Chondrocyte (in vitro differentiated cells): ENCODE data around the gene ABHD17A. TPM values are rescaled to one million over a fixed set of nuclear protein-coding genes. Genes with fewer than 3 reads are reported as not detected.

Source experiments
- DNase-seq: peaks from one replicate; pipeline ENCODE4 v3.0.0; 2021; ENCODE audit warnings: mixed read lengths, low spot score
- H3K27ac Mint-ChIP-seq: one replicate; pipeline ENCODE4 v1.8.0; 2021; ENCODE audit warnings: mild to moderate bottlenecking, moderate library complexity, mixed read lengths; ENCODE audit not compliant: unreplicated experiment
- H3K27me3 Mint-ChIP-seq: 2 replicates; pipeline ENCODE4 v1.8.0; 2021; ENCODE audit warnings: low read depth, mixed read lengths
- H3K36me3 Mint-ChIP-seq: 2 replicates; pipeline ENCODE4 v1.8.0; 2021; ENCODE audit warnings: low read depth, mixed read lengths
- H3K4me1 Mint-ChIP-seq: 2 replicates; pipeline ENCODE4 v1.8.0; 2021; ENCODE audit warnings: low read depth, mild to moderate bottlenecking, mixed read lengths
- H3K4me3 Mint-ChIP-seq: one replicate; pipeline ENCODE4 v1.8.0; 2021; ENCODE audit warnings: mild to moderate bottlenecking, moderate library complexity, mixed read lengths; ENCODE audit not compliant: unreplicated experiment
- H3K9me3 Mint-ChIP-seq: 2 replicates; pipeline ENCODE4 v1.8.0; 2021; ENCODE audit warnings: low read depth, mixed read lengths
- CTCF ChIP-seq: fragments of 200-600 bp; sonication (generic); IDR thresholded peaks from 2 replicates; pipeline ENCODE4 v1.5.0; 2021; ENCODE audit warnings: antibody characterized with exemption, mild to moderate bottlenecking, moderate library complexity
- total RNA-seq: library from RNA; stranded (reverse); gene quantifications from 3 replicates; pipeline ENCODE4 v1.2.1, GENCODE V29; 2021

Gene ABHD17A
- total RNA-seq, 1 donor from 2014 or later: 54.6 TPM

GRCh38 chr19:1843646-1844394 is 41.5 kb downstream of the ABHD17A start:
- peak; percentile 37 for TF ChIP-seq CTCF
- Mint-ChIP-seq H3K4me3 (no peak overlapping the region), H3K9me3 (no peaks in the 10 kb centered on the region), H3K4me1 (peaks cover 41% of the 10 kb centered on the region), H3K27me3 (no peaks in the 10 kb centered on the region), H3K36me3 (no peaks in the 10 kb centered on the region), H3K27ac (no peak overlapping the region)
- no peak for DNase-seq

- no peak for DNase-seq
- Mint-ChIP-seq H3K9me3 (no peaks in the 10 kb centered on the region), H3K27ac (no peak overlapping the region), H3K27me3 (no peaks in the 10 kb centered on the region), H3K4me1 (peaks cover 41% of the 10 kb centered on the region), H3K36me3 (no peaks in the 10 kb centered on the region), H3K4me3 (no peak overlapping the region)
- no peak for TF ChIP-seq CTCF
These were observed 42.2 kb downstream of the ABHD17A start for GRCh38 chr19:1843116-1843515.

DNA sequence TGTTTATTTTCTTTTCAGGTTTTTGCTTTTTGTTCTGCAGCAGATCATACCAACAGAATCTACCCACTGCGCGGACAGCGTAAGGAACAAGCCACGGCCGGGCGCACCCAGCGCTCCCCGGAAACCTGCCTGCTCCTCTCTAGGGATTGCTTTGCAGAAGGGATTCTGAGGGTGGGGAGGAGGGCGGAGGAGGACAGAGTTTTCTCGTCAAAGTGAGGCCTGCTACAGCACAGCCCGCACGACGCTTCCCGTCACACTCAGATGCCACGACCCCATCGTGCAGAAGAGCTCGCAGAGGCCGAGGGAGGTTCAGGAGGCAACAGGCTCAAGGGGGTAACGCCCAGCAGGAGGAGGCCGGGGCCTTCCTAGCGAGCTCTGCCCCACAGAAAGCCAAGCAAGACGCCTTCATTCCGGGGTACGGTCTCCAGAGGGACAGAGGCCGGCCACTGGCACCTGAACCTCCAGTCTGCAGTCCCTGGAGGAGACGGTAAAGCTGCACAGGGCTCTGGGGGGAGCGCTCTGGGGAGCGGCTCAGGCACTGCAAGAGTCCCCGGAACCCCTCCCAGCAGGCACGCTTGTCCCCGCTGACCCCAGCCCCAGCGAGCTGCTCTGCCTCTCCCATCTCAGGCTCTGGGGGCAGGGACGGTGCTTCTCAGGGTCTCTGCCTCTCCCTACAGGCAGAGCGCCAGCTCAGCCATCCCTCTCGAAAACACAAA is 43.9 kb downstream of the ABHD17A start:
- Mint-ChIP-seq H3K36me3 (no peaks in the 10 kb centered on the region), H3K27ac (no peak overlapping the region), H3K4me1 (peaks cover 28% of the 10 kb centered on the region), H3K9me3 (no peaks in the 10 kb centered on the region), H3K4me3 (no peak overlapping the region), H3K27me3 (no peaks in the 10 kb centered on the region)
- TF ChIP-seq CTCF: no peak
- DNase-seq: no peak

DNA sequence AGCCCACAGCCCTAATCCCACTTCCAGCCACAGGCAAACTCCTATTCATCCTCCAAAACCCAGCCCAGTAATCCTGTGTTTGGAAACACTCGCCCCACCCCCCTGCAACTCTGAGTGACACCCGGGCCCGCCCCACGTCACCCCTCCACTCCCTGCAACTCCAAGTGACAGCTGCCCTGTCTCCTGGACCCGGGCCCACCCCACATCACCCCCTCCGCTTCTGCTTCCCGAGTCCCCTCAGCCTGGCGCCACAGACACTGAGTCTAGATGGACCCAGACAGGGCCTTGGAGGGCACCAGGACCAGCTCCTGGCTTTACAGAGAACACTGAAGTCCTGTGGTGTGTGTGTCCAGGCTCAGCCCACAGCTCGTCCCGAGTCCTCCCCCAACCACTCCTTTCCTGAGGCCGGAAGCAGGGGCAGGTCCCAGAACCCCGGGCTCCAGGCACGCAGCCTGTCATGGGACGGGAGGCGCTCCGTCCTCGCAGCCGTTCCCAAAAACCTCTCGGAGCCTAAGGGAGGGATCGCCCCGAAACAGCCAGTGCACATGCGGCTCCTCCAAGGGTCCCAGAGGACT is 44.7 kb downstream of the ABHD17A start:
- Mint-ChIP-seq H3K27ac (peak overlapping the region; percentile 22), H3K4me1 (peaks cover 25% of the 10 kb centered on the region), H3K4me3 (no peak overlapping the region), H3K27me3 (no peaks in the 10 kb centered on the region), H3K36me3 (no peaks in the 10 kb centered on the region), H3K9me3 (no peaks in the 10 kb centered on the region)
- no peak for DNase-seq
- TF ChIP-seq CTCF: no peak
